NCI-H2196 treated with DMSO at 0.1 percent for 48 hours (cell line): ENCODE data around the gene CPT1A.

Experiments used
- DNase-seq: peaks from one replicate; lab custom pipeline; 2025; ENCODE audit not compliant: unreplicated experiment; lab: John Stamatoyannopoulos, UW

The CPT1A gene

DNA sequence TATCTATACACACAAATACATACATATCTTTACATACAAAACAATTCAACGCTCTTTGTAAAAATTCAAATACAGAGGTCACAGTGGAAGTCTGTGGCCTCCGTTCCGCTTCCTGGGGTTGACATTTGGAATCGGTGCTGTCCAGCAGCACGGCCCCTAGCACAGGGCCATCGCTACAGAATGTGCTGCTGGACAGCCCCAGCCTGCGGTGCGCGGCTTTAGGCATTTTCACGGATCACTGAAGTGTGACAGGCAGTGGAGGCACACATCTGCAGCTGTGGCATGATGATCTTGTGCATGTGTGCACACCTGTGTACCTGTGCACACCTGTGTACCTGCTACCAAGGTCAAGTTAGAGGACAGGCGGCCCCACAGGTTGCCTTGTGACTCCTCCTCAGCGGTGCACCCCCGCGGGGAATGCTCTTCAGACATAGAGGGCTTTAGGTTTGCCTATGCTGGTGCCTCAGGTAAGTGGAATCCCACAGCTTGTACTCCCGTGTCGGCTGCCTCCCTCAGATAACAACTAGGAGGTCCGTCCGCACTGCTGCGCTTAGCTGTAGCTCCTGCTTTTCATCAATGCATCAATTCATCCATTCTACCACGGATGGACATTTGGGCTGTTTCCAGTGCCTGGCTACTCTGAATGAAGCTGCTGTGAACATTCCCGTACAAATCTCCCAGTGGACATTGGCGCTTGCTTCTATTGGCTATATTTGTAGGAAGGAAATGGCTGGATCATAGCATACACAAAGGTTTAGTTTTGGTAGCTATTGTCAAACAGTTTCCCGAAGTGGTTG is 127.5 kb downstream of the CPT1A start:
- no peak for DNase-seq

GRCh38 chr11:68711114-68711513 is 130.6 kb downstream of the CPT1A start:
- no peak for DNase-seq

GRCh38 chr11:68710409-68710808 is 131.3 kb downstream of the CPT1A start:
- DNase-seq = no peak

GRCh38 chr11:68709062-68709461 is 132.7 kb downstream of the CPT1A start:
- DNase-seq = no peak

DNA sequence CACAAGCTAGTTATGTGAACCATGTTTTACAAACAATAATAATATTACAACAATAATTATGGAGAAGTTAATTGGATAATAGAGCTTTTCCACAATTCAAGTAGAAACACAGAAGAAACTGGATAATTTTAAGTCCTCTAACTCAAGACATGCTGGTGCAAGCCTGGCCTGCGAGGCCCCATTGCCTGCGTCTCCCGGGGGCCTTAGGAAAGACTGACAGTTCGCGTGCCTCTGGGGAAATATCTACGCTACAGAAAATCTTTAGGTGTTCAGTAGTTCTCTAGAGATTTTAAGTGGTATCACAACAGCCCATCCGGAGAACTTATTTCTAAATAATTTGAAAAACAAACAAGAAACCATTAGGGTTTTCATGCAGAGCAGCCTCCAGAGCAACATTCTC is 134.2 kb downstream of the CPT1A start:
- DNase-seq = no peak

- DNase-seq = no peak
Observed at GRCh38 chr11:68704887-68705286, 136.8 kb downstream of the CPT1A start.
